Measurements from ENCODE around the gene ESRRG.

- no peak for TF ChIP-seq CTCF (IDR thresholded peaks at IDR 0.05)
- no peak for TF ChIP-seq POLR2AphosphoS5 (IDR thresholded peaks at IDR 0.05)
- no peak for TF ChIP-seq EP300 (IDR thresholded peaks at IDR 0.05)
- no peak for TF ChIP-seq POLR2A (IDR thresholded peaks at IDR 0.05)
Measured at GRCh38 chr1:216466162-216466801, 256.9 kb downstream of the ESRRG start.
